Lung (tissue), 12 donors: ENCODE results near the gene CCDC77. TPM values are rescaled to one million over a fixed set of nuclear protein-coding genes. Genes with fewer than 3 reads are reported as not detected.

Source experiments
- ATAC-seq: fragments of 200-7000 bp; cut with Tn5 transposase; one replicate; pipeline ENCODE4 v1.9.1; 2020; ENCODE audit warnings: moderate number of reproducible peaks; ENCODE audit not compliant: insufficient read depth, low FRiP score
- DNase-seq, 3 donors: peaks; one replicate each; pipeline ENCODE4 v3.0.0-alpha.2; 2013 to 2017
- H3K27ac ChIP-seq, 2 donors: one replicate each; pipeline ENCODE4 v1.5.1; 2013; ENCODE audit warnings: mild to moderate bottlenecking in 2 of 2, moderate library complexity in 2 of 2, control low read depth in 1 of 2, inconsistent platforms in 1 of 2, low read depth in 1 of 2, low read length in 1 of 2
- H3K27me3 ChIP-seq, 3 donors: one replicate each; pipeline ENCODE4 v1.5.1; 2013; ENCODE audit warnings: low read length in 2 of 3; ENCODE audit not compliant: control insufficient read depth in 3 of 3, insufficient read depth in 3 of 3
- H3K36me3 ChIP-seq, 4 donors: one replicate each; pipeline ENCODE4 v1.5.1; 2013; ENCODE audit warnings: low read length in 4 of 4, mild to moderate bottlenecking in 1 of 4, moderate library complexity in 1 of 4; ENCODE audit not compliant: control insufficient read depth in 4 of 4, insufficient read depth in 4 of 4
- H3K4me1 ChIP-seq, 5 donors: one replicate each; pipeline ENCODE4 v1.5.1; 2013; ENCODE audit warnings: low read length in 5 of 5, mild to moderate bottlenecking in 2 of 5, moderate library complexity in 1 of 5; ENCODE audit not compliant: control insufficient read depth in 5 of 5, insufficient read depth in 5 of 5
- H3K4me3 ChIP-seq: one replicate; pipeline ENCODE4 v1.5.1; 2013; ENCODE audit warnings: mild to moderate bottlenecking, control low read depth, moderate library complexity
- H3K9ac ChIP-seq, 2 donors: one replicate each; pipeline ENCODE4 v1.5.1; 2013; ENCODE audit warnings: low read length in 2 of 2, control low read depth in 1 of 2; ENCODE audit not compliant: insufficient read depth in 1 of 2
- H3K9me3 ChIP-seq, 4 donors: one replicate each; pipeline ENCODE4 v1.5.1; 2013; ENCODE audit warnings: low read length in 3 of 4, mild to moderate bottlenecking in 1 of 4, moderate library complexity in 1 of 4; ENCODE audit not compliant: control insufficient read depth in 4 of 4, insufficient read depth in 3 of 4
- CTCF ChIP-seq: IDR thresholded peaks from 2 replicates; pipeline ENCODE4 v1.5.1; 2012; ENCODE audit warnings: mild to moderate bottlenecking; ENCODE audit errors: control extremely low read depth, extremely low read depth
- WGBS, 2 donors: extraction: QIAGEN DNeasy Blood & Tissue Kit; methylation state at CpG; one replicate each; pipeline ENCODE4 v1.1.7; 2013; 5-methylcytosine and 5-hydroxymethylcytosine counted together
- polyA plus RNA-seq, 2 donors: library from polyadenylated mRNA; stranded (reverse); fragments of 200-250 nt; gene quantifications; one replicate each; pipeline ENCODE4 v1.2.1, GENCODE V29; 2013
- total RNA-seq, 2 donors: library from RNA; depleted of rRNA in 1 of 2; stranded (reverse); fragments of >200 nt in 1 of 2; gene quantifications; one replicate each; pipeline ENCODE4 v1.2.1, GENCODE V29; 2014 to 2021
- donor health status: control.
- donor health status: control.
- donor health status: Bipolar disorder and iron deficiency.
- donor health status: healthy.
- donor health status: DM: yes; HTN: yes; CAD: no.

The CCDC77 gene
- total and polyA plus RNA-seq, 4 donors = 3.2 to 20.6 (median 5.0) TPM

GRCh38 chr12:449203-449602 is 47.8 kb downstream of the CCDC77 start:
- 67 to 83% methylated on average over 4 of the region's 4 CpGs for WGBS, 2 donors
- ATAC-seq (no peak), DNase-seq (no peak)
- no peak for TF ChIP-seq CTCF
- no peaks in the 10 kb centered on the region for H3K9me3 ChIP-seq
- H3K4me1 ChIP-seq = peaks cover 0 to 3% (median 0%) of the 10 kb centered on the region in 5 donors
- H3K9ac ChIP-seq = no peak overlapping the region
- no peak overlapping the region for H3K27ac ChIP-seq
- H3K27me3 ChIP-seq = no peaks in the 10 kb centered on the region
- H3K4me3 ChIP-seq = no peak overlapping the region
- H3K36me3 ChIP-seq = no peaks in the 10 kb centered on the region

- Histone ChIP-seq H3K4me1 (peaks cover 0 to 7% (median 0%) of the 10 kb centered on the region in 5 donors), H3K27ac (no peak overlapping the region), H3K36me3 (no peaks in the 10 kb centered on the region), H3K9ac (no peak overlapping the region), H3K27me3 (peaks cover 0 to 3% (median 0%) of the 10 kb centered on the region in 3 donors), H3K9me3 (no peaks in the 10 kb centered on the region), H3K4me3 (no peak overlapping the region)
- TF ChIP-seq CTCF = no peak
- ATAC-seq (no peak), DNase-seq (no peak)
- WGBS, 2 donors = 73 to 86% methylated on average over 3 of the region's 3 CpGs
Measured at GRCh38 chr12:450438-450837, 49.0 kb downstream of the CCDC77 start.

GRCh38 chr12:452667-453210 is 51.3 kb downstream of the CCDC77 start:
- no peak for TF ChIP-seq CTCF
- H3K9me3 ChIP-seq = no peaks in the 10 kb centered on the region
- no peak overlapping the region for H3K9ac ChIP-seq
- ATAC-seq (no peak), DNase-seq (no peak)
- H3K27me3 ChIP-seq = peaks cover 0 to 9% (median 6%) of the 10 kb centered on the region in 3 donors
- no peak overlapping the region for H3K4me3 ChIP-seq
- WGBS, 2 donors = 60 to 69% methylated on average over 14 to 19 of the region's 25 CpGs
- H3K4me1 ChIP-seq = peaks cover 0 to 7% (median 0%) of the 10 kb centered on the region in 5 donors
- H3K36me3 ChIP-seq = no peaks in the 10 kb centered on the region
- H3K27ac ChIP-seq = no peak overlapping the region

GRCh38 chr12:454833-455232 is 53.4 kb downstream of the CCDC77 start:
- no peaks in the 10 kb centered on the region for H3K36me3 ChIP-seq
- ATAC-seq (no peak), DNase-seq (no peak)
- H3K27ac ChIP-seq = no peak overlapping the region
- no peak overlapping the region for H3K4me3 ChIP-seq
- no peak overlapping the region for H3K9ac ChIP-seq
- 64 to 68% methylated on average over 1 of the region's 1 CpG for WGBS, 2 donors
- H3K27me3 ChIP-seq = peaks cover 0 to 24% (median 21%) of the 10 kb centered on the region in 3 donors
- TF ChIP-seq CTCF = no peak
- H3K4me1 ChIP-seq = peaks cover 0 to 7% (median 4%) of the 10 kb centered on the region in 5 donors
- H3K9me3 ChIP-seq = no peaks in the 10 kb centered on the region
